Measurements from ENCODE around the gene NEU2.

- TF ChIP-seq CTCF (IDR thresholded peaks at IDR 0.05; ENCODE audit: poor library complexity) (no peak), EZH2 (IDR thresholded peaks at IDR 0.05; ENCODE audit: borderline replicate concordance) (no peak)
Observed at GRCh38 chr2:233029321-233029720, 3.2 kb upstream of the NEU2 start.

Data from hepatocyte (in vitro differentiated cells).